Astrocyte of the spinal cord (primary cell): ENCODE measurements around the gene SORCS2.

Experiments
- DNase-seq: peaks from one replicate; pipeline ENCODE4 v3.0.0; 2011; ENCODE audit warnings: low read depth, low spot score
- H3K4me3 ChIP-seq: 2 replicates; pipeline ENCODE4 v1.5.1; 2011; ENCODE audit warnings: low read depth, mild to moderate bottlenecking, low read length, moderate library complexity
- CTCF ChIP-seq: IDR thresholded peaks from 2 replicates; pipeline ENCODE4 v1.5.1; 2012; ENCODE audit warnings: low read depth, mild to moderate bottlenecking, low read length, inconsistent platforms
- in situ Hi-C: cut with HindIII; loops from 2 replicates; pipeline ENCODE4 v1.10.0; 2017; ENCODE audit warnings: low sequenced_read_pairs

SORCS2 gene

DNA sequence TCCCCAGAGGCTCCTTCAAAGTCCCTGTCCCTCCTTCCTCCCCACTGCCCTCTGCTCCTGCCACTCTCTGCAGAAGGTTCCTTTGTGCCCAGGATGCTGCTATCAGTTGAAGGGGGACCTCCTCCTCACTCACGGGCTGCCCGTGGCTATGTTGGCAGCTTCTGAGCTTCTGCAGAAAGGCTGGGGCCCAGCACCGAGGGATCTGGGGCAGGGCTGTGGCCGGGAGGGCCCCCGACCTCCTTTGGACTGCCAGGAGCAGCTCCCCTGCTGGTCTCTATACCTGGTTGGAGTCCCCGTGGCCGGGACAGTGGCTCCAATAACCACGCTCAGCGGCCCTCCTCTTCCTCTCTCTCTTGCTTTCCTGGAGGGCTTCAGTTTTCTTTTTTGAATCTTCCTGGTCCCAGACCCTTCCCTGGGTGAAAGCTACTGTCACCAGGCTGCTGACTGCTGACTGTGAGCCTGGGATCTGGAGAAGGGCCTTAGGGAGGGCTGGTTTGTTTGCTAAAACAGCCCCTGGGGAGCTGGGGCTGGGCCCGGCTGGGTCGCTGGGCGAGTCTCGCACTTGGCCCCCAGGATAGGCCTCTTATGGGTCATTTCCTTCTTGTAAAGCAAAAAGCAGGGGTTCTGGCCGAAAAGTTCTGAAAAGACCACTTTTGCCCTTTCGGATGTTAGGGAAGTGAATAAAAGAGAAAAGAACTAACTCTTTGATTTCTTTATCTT lies 46.9 kb downstream of the SORCS2 start:
- H3K4me3 ChIP-seq, result no peak overlapping the region
- no peak for DNase-seq
- no peak for TF ChIP-seq CTCF
- in situ Hi-C loops, result no loop called here

DNA sequence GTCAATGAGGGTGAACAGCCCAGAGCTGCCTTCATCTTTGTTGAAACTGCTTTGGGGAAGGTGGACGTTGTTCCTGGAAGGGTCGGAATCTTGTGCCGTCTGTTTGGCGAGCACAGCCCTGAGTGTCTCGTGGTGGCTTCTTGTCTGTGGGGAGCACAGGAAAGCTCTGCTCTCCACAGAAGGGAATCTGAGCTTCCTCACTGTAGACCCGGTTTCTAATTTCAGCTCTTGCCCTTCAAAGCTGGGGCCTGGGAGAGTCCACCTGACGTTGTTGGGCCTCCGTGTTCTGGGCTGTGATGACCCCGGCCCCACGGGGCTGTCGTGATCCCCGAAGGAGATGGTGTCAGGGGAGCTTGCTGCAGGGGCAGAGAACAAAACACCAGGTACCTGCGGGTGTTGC lies 47.5 kb downstream of the SORCS2 start:
- no peak for TF ChIP-seq CTCF
- no peak overlapping the region for H3K4me3 ChIP-seq
- in situ Hi-C loops, result no loop called here
- DNase-seq, result no peak

DNA sequence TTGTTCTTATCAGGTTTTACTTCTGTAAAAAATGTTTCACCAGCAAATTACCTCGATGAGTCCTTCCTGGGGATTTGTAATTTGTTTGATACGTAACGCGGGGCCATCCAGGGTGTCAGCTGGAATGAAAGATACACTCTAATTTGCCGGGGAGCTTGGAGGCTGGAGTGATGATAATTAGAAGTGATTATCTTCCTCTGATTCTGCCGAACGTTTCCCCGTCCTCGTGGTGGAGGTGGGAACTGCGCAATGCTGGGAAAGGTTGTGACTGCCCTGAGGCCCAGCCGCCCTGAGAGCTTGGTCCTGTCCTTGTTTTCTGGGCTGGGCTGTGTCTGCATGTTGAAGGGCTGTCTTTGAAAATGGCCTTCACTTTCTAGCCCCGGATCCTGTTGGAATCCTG lies 48.0 kb downstream of the SORCS2 start:
- no peak for TF ChIP-seq CTCF
- no peak overlapping the region for H3K4me3 ChIP-seq
- DNase-seq, result no peak
- in situ Hi-C loops, result no loop called here

GRCh38 chr4:7241597-7242125 lies 49.3 kb downstream of the SORCS2 start:
- in situ Hi-C loops, result no loop called here
- no peak for TF ChIP-seq CTCF
- DNase-seq, result no peak
- no peak overlapping the region for H3K4me3 ChIP-seq

- DNase-seq, result no peak
- no peak overlapping the region for H3K4me3 ChIP-seq
- no peak for TF ChIP-seq CTCF
- in situ Hi-C loops, result no loop called here
These were observed 50.4 kb downstream of the SORCS2 start for GRCh38 chr4:7242766-7243165.

DNA sequence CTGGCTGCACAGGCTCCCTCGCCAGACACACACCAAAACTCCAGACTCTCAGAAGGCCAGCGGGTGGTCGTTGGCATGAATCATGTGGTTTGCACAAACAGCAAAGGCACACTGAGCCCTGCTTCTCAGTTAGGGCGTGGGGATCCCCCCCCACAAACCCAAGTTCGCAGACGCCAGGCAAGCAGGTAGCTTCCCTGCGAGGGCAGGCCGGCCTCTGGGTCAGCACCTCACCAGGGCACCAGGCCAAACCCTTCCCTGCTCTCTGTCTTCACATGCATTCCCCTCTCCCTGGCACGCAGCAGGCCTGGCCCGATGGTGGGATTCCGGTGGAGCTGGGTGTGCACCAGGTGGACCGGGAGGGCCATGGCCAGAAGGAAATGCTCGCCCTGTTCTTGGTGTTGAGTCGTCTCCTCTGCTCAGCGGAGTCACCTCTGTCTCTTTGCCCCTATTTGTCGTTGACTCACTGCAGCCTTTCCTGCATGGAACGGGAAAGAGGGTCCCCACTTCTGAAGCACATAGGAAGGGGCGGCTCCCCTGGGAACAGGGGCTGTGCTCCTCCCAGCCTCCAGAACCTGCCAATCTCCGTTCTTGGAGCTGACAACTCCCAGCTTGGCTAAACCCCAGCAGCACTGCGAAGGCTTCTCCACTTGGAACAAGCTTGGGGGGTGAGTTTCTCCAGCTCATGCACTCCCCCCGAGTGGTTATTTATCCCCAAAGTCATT lies 51.4 kb downstream of the SORCS2 start:
- in situ Hi-C loops, result no loop called here

More for the DNA sequence above, 51.4 kb downstream of the SORCS2 start:
- TF ChIP-seq CTCF, result no peak
- no peak overlapping the region for H3K4me3 ChIP-seq
- DNase-seq, result no peak
